Epithelial cell of esophagus (primary cell): ENCODE measurements around the gene SELPLG.

Experiments used
- DNase-seq: peaks from one replicate; pipeline ENCODE4 v3.0.0; 2010; ENCODE audit warnings: low read depth
- H3K4me3 ChIP-seq: 2 replicates; pipeline ENCODE4 v1.5.1; 2011; ENCODE audit warnings: mild to moderate bottlenecking, low read length, control low read depth
- CTCF ChIP-seq: IDR thresholded peaks from 2 replicates; pipeline ENCODE4 v1.5.1; 2011; ENCODE audit warnings: low read depth, mild to moderate bottlenecking, low read length, control low read depth, inconsistent platforms; ENCODE audit not compliant: insufficient read depth; ENCODE audit errors: missing control alignments

The SELPLG gene

DNA sequence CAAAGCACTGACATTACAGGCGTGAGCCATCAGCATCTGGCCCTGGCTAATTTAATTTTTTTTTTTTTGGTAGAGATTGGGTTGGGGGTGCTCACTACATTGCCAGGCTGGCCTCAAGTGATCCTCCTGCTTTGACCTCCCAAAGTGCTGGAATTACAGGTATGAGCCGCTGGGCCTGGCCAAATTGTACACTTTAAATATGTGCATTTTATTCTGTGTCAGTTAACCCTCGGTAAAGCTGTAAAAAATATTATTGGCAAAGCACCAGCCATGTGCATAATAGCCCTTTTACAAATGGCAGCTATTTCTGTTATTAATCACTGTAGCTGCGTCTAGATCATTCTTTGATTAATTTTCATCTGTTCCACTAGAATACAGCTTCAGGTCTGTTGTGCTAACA, 47.8 kb downstream of the SELPLG start:
- H3K4me3 ChIP-seq = no peak overlapping the region
- no peak for TF ChIP-seq CTCF
- DNase-seq = no peak

- DNase-seq = no peak
- H3K4me3 ChIP-seq = no peak overlapping the region
- no peak for TF ChIP-seq CTCF
Observed at GRCh38 chr12:108584456-108585065, 49.1 kb downstream of the SELPLG start.

DNA sequence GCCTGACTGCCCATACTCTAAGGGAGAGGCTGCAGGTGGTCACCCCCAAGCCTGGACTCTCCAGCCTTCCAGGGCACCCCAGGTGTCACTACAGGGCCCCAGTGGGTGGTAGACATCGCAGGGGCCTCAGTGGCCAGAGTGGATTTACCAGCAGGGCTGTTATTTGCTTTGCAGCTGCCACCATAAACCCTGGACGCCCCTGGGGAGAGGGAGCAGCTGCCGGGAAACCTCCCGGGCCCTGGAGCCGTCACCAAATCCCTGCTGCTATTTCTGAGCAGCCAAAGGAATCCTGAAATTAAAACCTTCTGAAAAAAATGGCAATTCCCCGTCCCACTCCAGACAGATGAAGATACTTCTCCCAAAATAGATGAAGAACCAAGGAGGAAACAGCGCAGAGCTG, 49.7 kb downstream of the SELPLG start:
- DNase-seq = no peak
- no peak overlapping the region for H3K4me3 ChIP-seq
- TF ChIP-seq CTCF = no peak

DNA sequence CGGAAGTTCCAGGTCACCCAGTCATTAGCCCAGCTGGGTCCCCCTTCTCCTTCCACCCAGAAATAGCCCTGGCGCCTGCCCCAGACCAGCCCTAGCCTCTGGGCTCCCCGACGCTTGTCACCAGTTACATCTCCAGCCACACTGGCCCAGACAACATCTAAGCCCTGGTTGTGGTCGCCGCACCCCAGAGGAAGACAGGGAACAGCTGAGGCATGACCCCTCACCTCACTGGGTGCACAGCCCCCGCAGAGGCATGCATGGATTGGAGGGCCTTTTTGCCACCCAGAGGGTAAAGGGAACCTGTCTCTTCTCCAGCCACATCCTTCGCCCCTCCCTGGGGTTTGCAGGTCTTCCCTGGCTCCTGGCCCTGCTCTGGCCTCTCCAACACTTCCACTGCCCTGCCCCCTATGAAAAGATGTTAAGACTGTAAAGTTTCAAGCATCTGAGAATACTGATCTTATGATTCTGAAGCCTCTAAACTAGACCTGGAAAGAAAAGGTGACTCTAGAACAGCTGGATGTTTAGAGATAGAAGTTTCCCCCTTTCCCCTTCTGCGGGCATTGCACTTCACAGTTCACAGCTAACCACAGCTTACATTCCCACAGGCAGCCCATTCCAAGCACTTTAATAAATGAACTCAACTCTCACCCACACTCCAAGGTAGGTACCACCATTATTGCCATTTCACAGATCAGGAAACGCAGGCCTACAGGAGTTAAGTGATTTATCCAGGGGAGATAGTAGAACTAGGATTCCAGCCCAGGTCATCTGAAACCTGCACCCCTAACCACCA, 50.5 kb downstream of the SELPLG start:
- TF ChIP-seq CTCF = no peak

DNA sequence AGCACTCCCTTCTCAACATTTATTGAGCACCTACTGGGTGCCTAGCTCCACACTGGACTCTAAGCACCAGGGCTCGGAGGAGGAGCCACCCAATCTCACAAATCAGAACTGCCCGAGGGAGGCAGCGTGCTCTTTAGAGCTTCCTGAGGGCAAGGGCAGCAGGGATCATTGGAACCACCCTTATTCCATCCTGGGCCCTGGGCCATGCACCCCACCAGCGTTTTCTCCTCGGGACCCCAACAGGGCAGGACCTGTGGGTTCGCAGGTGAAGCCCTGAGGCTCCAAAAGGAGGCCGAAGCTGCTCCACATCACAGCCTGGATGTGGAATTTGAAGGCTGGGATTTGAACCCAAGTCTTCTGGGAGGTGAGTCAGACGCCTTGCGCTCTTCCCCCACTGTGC, 51.2 kb downstream of the SELPLG start:
- no peak for DNase-seq
- no peak overlapping the region for H3K4me3 ChIP-seq
- TF ChIP-seq CTCF = no peak

More for the DNA sequence above, 50.5 kb downstream of the SELPLG start:
- DNase-seq = no peak
- no peak overlapping the region for H3K4me3 ChIP-seq

GRCh38 chr12:108581311-108582227, 52.1 kb downstream of the SELPLG start:
- H3K4me3 ChIP-seq = no peak overlapping the region
- no peak for TF ChIP-seq CTCF
- no peak for DNase-seq
